Sigmoid colon (tissue), 4 donors: ENCODE data around the gene CPS1.

ENCODE experiments used
- CTCF ChIP-seq, 4 experiments: fragments of 450-650 bp in 3 of 4; fragments of 200-600 bp in 1 of 4; IDR thresholded peaks; one replicate each; pipeline ENCODE4 v1.5.1; 2016 to 2019; ENCODE audit warnings: antibody characterized with exemption in 4 of 4, mild to moderate bottlenecking in 3 of 4, moderate library complexity in 2 of 4
- EP300 ChIP-seq, 4 donors: sonication (generic); formaldehyde crosslinking; IDR thresholded peaks; one replicate each; pipeline ENCODE4 v1.6.1; 2017; ENCODE audit warnings: antibody characterized with exemption in 4 of 4
- POLR2A ChIP-seq, 2 donors: fragments of 450-650 bp; IDR thresholded peaks; one replicate each; pipeline ENCODE4 v1.6.1; 2016; ENCODE audit warnings: antibody characterized with exemption in 2 of 2, mild to moderate bottlenecking in 2 of 2, moderate library complexity in 2 of 2
- POLR2AphosphoS5 ChIP-seq, 4 donors: sonication (generic); formaldehyde crosslinking; IDR thresholded peaks; one replicate each; pipeline ENCODE4 v1.6.1; 2017; ENCODE audit warnings: antibody characterized with exemption in 4 of 4

- TF ChIP-seq CTCF (IDR thresholded peaks at IDR 0.05) (no peak), POLR2A (IDR thresholded peaks at IDR 0.05) (no peak), POLR2AphosphoS5 (IDR thresholded peaks at IDR 0.05) (no peak), EP300 (IDR thresholded peaks at IDR 0.05) (no peak)
Measured at GRCh38 chr2:210686401-210686800, 130.0 kb downstream of the CPS1 start.
